NT2/D1 (cell line): ENCODE results near the gene SYK.

Experiments used
- SUZ12 ChIP-seq: IDR thresholded peaks from 2 replicates; pipeline ENCODE4 v1.6.1; 2011; ENCODE audit not compliant: insufficient read length, insufficient read depth; ENCODE audit errors: extremely low read depth
- YY1 ChIP-seq: IDR thresholded peaks from 2 replicates; pipeline ENCODE4 v1.6.1; 2011; ENCODE audit not compliant: insufficient read length, insufficient read depth
- ZNF274 ChIP-seq: IDR thresholded peaks from 2 replicates; pipeline ENCODE4 v1.6.1; 2011; ENCODE audit warnings: mild to moderate bottlenecking, low read depth, low read length

- TF ChIP-seq YY1 (no peak), ZNF274 (no peak), SUZ12 (no peak)
Observed at GRCh38 chr9:90844326-90844725, 42.7 kb downstream of the SYK start.
